D721Med (cell line): ENCODE data around the gene DENND2A.
"Not testable (repeated sequence)": the region's sequence is repeated elsewhere in the genome, so short reads cannot be mapped to it uniquely, and the experiment has no call there.

Experiments
- DNase-seq: peaks from one replicate; pipeline ENCODE4 v3.0.0; 2011; ENCODE audit warnings: low spot score; ENCODE audit not compliant: insufficient read length
- FAIRE-seq: peaks from 2 replicates; lab custom pipeline; 2011; peaks lifted over from hg19 to GRCh38; lab: Jason Lieb, UNC
- CTCF ChIP-seq: IDR thresholded peaks from 2 replicates; pipeline ENCODE4 v1.5.1; 2012; ENCODE audit warnings: mild to moderate bottlenecking, control low read depth; ENCODE audit not compliant: insufficient read depth; ENCODE audit errors: missing control alignments

Gene DENND2A

GRCh38 chr7:140673063-140673773, 32.6 kb upstream of the DENND2A start:
- DNase-seq (peak; percentile 48), FAIRE-seq (no peak)
- TF ChIP-seq CTCF: no peak

- no peak for TF ChIP-seq CTCF
- FAIRE-seq (no peak), DNase-seq (peak; percentile 93)
Observed at GRCh38 chr7:140672382-140673062, 31.9 kb upstream of the DENND2A start, which contains the start of gene ADCK2. ADCK2 (plus strand) TSS chr7:140672945; CDS start chr7:140673331, 386 bp downstream.

DNA sequence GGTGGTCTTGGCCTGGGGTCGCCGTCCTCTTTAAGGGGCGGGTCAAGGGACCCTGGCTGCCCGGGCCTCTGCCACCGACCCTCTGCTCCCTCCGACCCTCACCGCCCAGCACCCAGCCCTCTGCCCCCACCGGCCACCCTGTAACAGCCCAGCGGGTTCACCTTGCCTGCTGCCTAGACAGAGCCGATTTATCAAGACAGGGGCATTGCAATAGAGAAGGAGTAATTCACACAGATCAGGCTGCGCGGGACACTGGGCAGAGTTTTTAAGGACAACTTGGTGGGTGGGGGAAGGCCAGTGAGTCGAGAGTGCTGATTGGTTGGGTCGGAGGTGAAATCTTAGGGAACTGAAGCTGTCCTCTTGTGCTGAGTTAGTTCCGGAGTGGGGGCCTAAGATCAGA, 31.4 kb upstream of the DENND2A start:
- no peak for DNase-seq
- no peak for TF ChIP-seq CTCF
- no peak for FAIRE-seq

GRCh38 chr7:140670343-140670935, 29.8 kb upstream of the DENND2A start:
- no peak for TF ChIP-seq CTCF
- DNase-seq (no peak), FAIRE-seq (no peak)

DNA sequence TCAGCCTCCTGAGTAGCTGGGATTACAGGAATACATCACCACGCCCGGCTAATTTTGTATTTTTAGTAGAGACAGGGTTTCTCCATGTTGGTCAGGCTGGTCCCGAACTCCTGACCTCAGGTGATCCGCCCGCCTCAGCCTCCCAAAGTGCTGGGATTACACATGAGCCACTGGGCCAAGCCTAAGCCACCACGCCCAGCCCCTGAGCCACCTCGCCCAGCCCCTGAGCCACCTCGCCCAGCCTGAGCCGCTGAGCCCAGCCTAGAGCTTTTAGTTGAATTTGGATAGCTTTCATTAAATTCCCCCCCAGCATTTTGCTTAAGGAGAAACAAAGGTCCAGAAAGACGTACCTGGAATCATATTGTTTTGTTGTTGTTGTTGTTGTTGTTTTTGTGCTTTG, 29.2 kb upstream of the DENND2A start:
- DNase-seq, FAIRE-seq: not testable (repeated sequence)

- TF ChIP-seq CTCF: no peak
- FAIRE-seq (no peak), DNase-seq (no peak)
Observed at GRCh38 chr7:140669352-140669751, 28.7 kb upstream of the DENND2A start.

- no peak for TF ChIP-seq CTCF
- FAIRE-seq (no peak), DNase-seq (no peak)
Observed at GRCh38 chr7:140668641-140669040, 28.0 kb upstream of the DENND2A start.
